Neural cell (in vitro differentiated cells): Measurements from ENCODE around the gene WFDC1.

Experiments
- CTCF ChIP-seq: fragments of 450-650 bp; IDR thresholded peaks from 2 replicates; pipeline ENCODE4 v1.5.1; 2014; ENCODE audit warnings: antibody characterized with exemption, mild to moderate bottlenecking, moderate library complexity; ENCODE audit not compliant: poor library complexity, severe bottlenecking
- EP300 ChIP-seq: fragments of 450-650 bp; conservative IDR thresholded peaks from 2 replicates; pipeline ENCODE4 v1.6.1; 2014; ENCODE audit warnings: antibody characterized with exemption, mild to moderate bottlenecking, moderate library complexity; ENCODE audit not compliant: poor library complexity, severe bottlenecking
- EZH2 ChIP-seq: fragments of 200-600, 300-800 bp; shearing (Covaris generic), sonication (generic); IDR thresholded peaks from 2 replicates; pipeline ENCODE4 v1.6.1; 2014; ENCODE audit warnings: antibody characterized with exemption, low read length, borderline replicate concordance, mild to moderate bottlenecking; ENCODE audit not compliant: insufficient read depth, poor library complexity, severe bottlenecking
- POLR2AphosphoS5 ChIP-seq: IDR thresholded peaks from 2 replicates; pipeline ENCODE4 v1.6.1; 2012
- RAD21 ChIP-seq: fragments of 450-650 bp; conservative IDR thresholded peaks from 2 replicates; pipeline ENCODE4 v1.6.1; 2014; ENCODE audit warnings: antibody characterized with exemption, mild to moderate bottlenecking, moderate library complexity
- REST ChIP-seq: IDR thresholded peaks from 2 replicates; pipeline ENCODE4 v1.6.1; 2012; ENCODE audit warnings: borderline replicate concordance
- SMC3 ChIP-seq: fragments of 450-650 bp; conservative IDR thresholded peaks from 2 replicates; pipeline ENCODE4 v1.6.1; 2014; ENCODE audit warnings: antibody characterized with exemption, mild to moderate bottlenecking, moderate library complexity; ENCODE audit not compliant: poor library complexity
- TAF1 ChIP-seq: IDR thresholded peaks from 2 replicates; pipeline ENCODE4 v1.6.1; 2012; ENCODE audit warnings: low read depth

DNA sequence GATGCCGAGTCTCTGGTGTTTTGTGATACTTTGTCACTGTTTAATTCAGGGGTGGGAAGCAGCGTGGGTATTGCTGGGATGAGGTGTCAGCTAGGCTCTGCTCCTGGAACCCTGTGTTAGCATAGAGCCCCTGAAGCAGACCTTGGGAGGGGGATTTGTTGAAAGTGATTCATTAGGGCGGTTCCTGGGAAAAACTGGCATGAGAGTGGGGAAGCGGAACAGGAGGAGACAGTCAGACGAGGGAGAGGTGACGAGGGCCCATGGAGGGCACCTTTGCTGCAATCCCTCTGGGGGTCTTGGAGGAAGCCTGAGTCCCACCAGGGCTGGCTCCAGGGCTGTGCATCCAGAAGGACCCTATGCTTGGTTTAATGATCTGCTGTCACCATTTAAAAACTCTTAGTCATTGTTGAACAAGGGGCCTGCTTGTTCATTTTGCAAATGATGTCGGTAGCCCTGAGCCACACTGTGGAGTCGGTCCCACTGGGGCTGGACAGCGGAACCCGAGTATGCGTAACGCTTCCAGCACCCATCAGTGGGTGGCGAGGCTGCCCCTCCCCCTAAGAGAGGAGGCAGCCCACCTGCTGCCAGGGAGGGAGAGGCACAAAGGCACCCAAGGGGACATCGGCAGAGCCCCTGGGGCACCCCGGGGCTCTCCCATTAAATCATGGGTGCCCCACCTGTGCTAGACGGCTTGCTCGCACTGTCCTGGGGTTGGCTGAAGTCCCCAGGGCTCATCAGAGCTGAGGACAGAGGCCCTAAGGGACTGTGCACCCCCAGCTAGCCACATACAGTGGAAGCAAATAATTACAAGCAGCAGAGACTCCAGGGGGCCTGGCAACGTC, 35.4 kb downstream of the WFDC1 start:
- no peak for TF ChIP-seq CTCF
- TF ChIP-seq EZH2 = no peak
- no peak for TF ChIP-seq EP300
- no peak for TF ChIP-seq POLR2AphosphoS5
- no peak for TF ChIP-seq REST
- TF ChIP-seq TAF1 = no peak
- TF ChIP-seq SMC3 = no peak
- no peak for TF ChIP-seq RAD21
